Fibroblast of lung (primary cell): ENCODE measurements around the gene ERCC1. TPM values are rescaled to one million over a fixed set of nuclear protein-coding genes. Genes with fewer than 3 reads are reported as not detected.

Experiments
- DNase-seq, 2 donors: peaks; one replicate each; pipeline versions ENCODE4 v3.0.0 to v3.0.0-alpha.2; 2010; ENCODE audit warnings: low read depth in 2 of 2
- H2AFZ ChIP-seq: 2 replicates; pipeline ENCODE4 v1.5.1; 2012; ENCODE audit warnings: low read length, control low read depth, inconsistent platforms
- H3K27ac ChIP-seq: 2 replicates; pipeline ENCODE4 v1.5.1; 2011; ENCODE audit warnings: low read length, control low read depth; ENCODE audit not compliant: insufficient read depth
- H3K27me3 ChIP-seq: 2 replicates; pipeline ENCODE4 v1.5.1; 2011; ENCODE audit warnings: mild to moderate bottlenecking, low read length; ENCODE audit not compliant: control insufficient read depth, insufficient read depth
- H3K36me3 ChIP-seq: 2 replicates; pipeline ENCODE4 v1.5.1; 2011; ENCODE audit warnings: low read length; ENCODE audit not compliant: control insufficient read depth, insufficient read depth
- H3K4me1 ChIP-seq: 2 replicates; pipeline ENCODE4 v1.5.1; 2011; ENCODE audit warnings: low read length; ENCODE audit not compliant: control insufficient read depth, insufficient read depth; ENCODE audit errors: extremely low read depth
- H3K4me2 ChIP-seq: 2 replicates; pipeline ENCODE4 v1.5.1; 2011; ENCODE audit warnings: low read length, control low read depth; ENCODE audit not compliant: insufficient read depth; ENCODE audit errors: extremely low read depth
- H3K4me3 ChIP-seq, 4 experiments: fragments of 200-600 bp in 1 of 4; sonication (generic) in 1 of 4; replicated peaks in 1 of 4; 2 replicates each; pipeline ENCODE4 v1.5.1; 2011 to 2016; ENCODE audit warnings: low read length in 4 of 4, low read depth in 3 of 4, mild to moderate bottlenecking in 3 of 4, control low read depth in 2 of 4, inconsistent platforms in 1 of 4, mixed read lengths in 1 of 4; ENCODE audit not compliant: insufficient read depth in 1 of 4; ENCODE audit errors: control extremely low read depth in 1 of 4
- H3K79me2 ChIP-seq: 2 replicates; pipeline ENCODE4 v1.5.1; 2012; ENCODE audit warnings: mild to moderate bottlenecking, low read length, inconsistent platforms; ENCODE audit not compliant: control insufficient read depth, insufficient read depth
- H3K9ac ChIP-seq: 2 replicates; pipeline ENCODE4 v1.5.1; 2011; ENCODE audit warnings: mild to moderate bottlenecking, low read length, control low read depth; ENCODE audit not compliant: insufficient read depth
- H3K9me3 ChIP-seq: 2 replicates; pipeline ENCODE4 v1.5.1; 2012; ENCODE audit warnings: low read depth, low read length; ENCODE audit not compliant: control insufficient read depth, insufficient read depth
- H4K20me1 ChIP-seq: 2 replicates; pipeline ENCODE4 v1.5.1; 2011; ENCODE audit warnings: low read length; ENCODE audit not compliant: control insufficient read depth, insufficient read depth; ENCODE audit errors: extremely low read depth
- EZH2 ChIP-seq: IDR thresholded peaks from 2 replicates; pipeline ENCODE4 v1.5.1; 2012; ENCODE audit warnings: low read length, control low read depth, mild to moderate bottlenecking; ENCODE audit errors: missing control alignments
- polyA plus RNA-seq, 2 donors: library from polyadenylated mRNA; depleted of rRNA in 1 of 2; stranded (reverse) in 1 of 2; unstranded in 1 of 2; fragments of >200 nt; gene quantifications; 2 replicates each; pipeline ENCODE4 v1.2.1, GENCODE V29; 2011 to 2012; ENCODE audit warnings: missing spikeins in 1 of 2
- total RNA-seq: library from RNA; depleted of rRNA; stranded (reverse); fragments of >200 nt; gene quantifications from 2 replicates; pipeline ENCODE4 v1.2.1, GENCODE V29; 2014
- TF ChIP-seq, protein P1 (sequence below), 2 donors: IDR thresholded peaks in 1 of 2; conservative IDR thresholded peaks in 1 of 2; 1 replicate in 1 of 2; 2 replicates in 1 of 2; pipeline ENCODE4 v1.5.1; 2011 to 2012; ENCODE audit warnings: low read length in 2 of 2, control low read depth in 1 of 2, inconsistent platforms in 1 of 2, low read depth in 1 of 2, mild to moderate bottlenecking in 1 of 2

ERCC1 gene
- total and polyA plus RNA-seq, 2 donors (not counting 1 experiment from before 2014, with no cell fraction given), result 49.3 to 81.1 TPM

DNA sequence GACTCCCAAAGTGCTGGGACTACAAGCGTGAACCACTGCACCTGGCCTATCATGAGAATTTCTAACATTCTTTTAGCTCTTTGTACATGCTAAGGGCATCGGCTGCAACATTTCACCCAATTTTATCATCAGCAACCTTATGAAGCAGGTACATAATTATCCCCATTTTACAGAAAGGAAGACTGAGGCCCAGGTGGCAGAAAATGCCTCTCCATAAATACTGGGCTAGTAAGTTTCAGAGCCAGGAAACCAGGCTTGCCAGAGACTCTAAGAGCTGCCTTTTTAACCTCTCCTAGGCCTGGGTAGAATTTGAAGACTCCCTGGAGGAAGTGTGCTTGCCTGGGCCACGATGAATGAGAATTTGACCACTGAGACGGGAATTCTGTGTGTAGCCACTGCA lies 55.6 kb downstream of the ERCC1 start:
- TF ChIP-seq, protein P1, sequence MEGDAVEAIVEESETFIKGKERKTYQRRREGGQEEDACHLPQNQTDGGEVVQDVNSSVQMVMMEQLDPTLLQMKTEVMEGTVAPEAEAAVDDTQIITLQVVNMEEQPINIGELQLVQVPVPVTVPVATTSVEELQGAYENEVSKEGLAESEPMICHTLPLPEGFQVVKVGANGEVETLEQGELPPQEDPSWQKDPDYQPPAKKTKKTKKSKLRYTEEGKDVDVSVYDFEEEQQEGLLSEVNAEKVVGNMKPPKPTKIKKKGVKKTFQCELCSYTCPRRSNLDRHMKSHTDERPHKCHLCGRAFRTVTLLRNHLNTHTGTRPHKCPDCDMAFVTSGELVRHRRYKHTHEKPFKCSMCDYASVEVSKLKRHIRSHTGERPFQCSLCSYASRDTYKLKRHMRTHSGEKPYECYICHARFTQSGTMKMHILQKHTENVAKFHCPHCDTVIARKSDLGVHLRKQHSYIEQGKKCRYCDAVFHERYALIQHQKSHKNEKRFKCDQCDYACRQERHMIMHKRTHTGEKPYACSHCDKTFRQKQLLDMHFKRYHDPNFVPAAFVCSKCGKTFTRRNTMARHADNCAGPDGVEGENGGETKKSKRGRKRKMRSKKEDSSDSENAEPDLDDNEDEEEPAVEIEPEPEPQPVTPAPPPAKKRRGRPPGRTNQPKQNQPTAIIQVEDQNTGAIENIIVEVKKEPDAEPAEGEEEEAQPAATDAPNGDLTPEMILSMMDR (conservative IDR thresholded peaks at IDR 0.05 in 1 of 2, IDR thresholded peaks at IDR 0.05 in 1 of 2; ENCODE audit: low read depth in 1 of 2, low read length in 2 of 2), result no peak
- no peak for TF ChIP-seq EZH2
- Histone ChIP-seq H3K27ac (no peak overlapping the region), H3K9ac (no peak overlapping the region), H3K4me2 (no peak overlapping the region), H3K4me1 (no peaks in the 10 kb centered on the region), H2AFZ (no peak overlapping the region), H4K20me1 (no peaks in the 10 kb centered on the region), H3K79me2 (peaks cover 15% of the 10 kb centered on the region), H3K27me3 (no peaks in the 10 kb centered on the region), H3K36me3 (peaks cover 8% of the 10 kb centered on the region), H3K4me3 (no peak overlapping the region), H3K9me3 (no peaks in the 10 kb centered on the region)
- no peak for DNase-seq

DNA sequence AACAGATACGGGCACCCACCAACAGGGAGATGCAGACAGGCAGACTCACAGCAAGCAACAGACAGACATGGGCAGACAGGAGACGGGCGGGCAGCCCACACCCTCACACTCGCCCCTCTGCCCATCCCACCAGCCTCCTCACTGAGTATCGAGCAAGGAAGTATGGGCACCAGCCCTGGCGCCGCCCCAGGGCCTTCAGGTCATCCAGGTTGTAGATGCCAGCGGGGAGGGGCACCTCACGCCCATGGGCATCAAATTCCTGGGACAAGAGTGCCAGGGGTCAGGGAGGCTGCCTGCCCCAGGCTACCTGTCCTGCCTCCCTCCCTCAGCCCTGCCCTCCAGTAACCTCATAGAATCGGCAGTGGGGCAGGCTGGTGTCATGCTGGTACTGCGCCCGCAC lies 59.0 kb downstream of the ERCC1 start:
- no peak for DNase-seq
- H3K36me3 ChIP-seq, result peaks cover 18% of the 10 kb centered on the region
- no peak overlapping the region for H3K4me3 ChIP-seq
- no peaks in the 10 kb centered on the region for H4K20me1 ChIP-seq
- H3K4me1 ChIP-seq, result no peaks in the 10 kb centered on the region
- no peak overlapping the region for H2AFZ ChIP-seq
- H3K27ac ChIP-seq, result no peak overlapping the region
- no peaks in the 10 kb centered on the region for H3K9me3 ChIP-seq
- peaks cover 11% of the 10 kb centered on the region for H3K79me2 ChIP-seq
- TF ChIP-seq EZH2, result no peak
- TF ChIP-seq, protein P1 (conservative IDR thresholded peaks at IDR 0.05 in 1 of 2, IDR thresholded peaks at IDR 0.05 in 1 of 2; ENCODE audit: low read depth in 1 of 2, low read length in 2 of 2), result no peak
- no peak overlapping the region for H3K9ac ChIP-seq
- no peaks in the 10 kb centered on the region for H3K27me3 ChIP-seq
- no peak overlapping the region for H3K4me2 ChIP-seq

DNA sequence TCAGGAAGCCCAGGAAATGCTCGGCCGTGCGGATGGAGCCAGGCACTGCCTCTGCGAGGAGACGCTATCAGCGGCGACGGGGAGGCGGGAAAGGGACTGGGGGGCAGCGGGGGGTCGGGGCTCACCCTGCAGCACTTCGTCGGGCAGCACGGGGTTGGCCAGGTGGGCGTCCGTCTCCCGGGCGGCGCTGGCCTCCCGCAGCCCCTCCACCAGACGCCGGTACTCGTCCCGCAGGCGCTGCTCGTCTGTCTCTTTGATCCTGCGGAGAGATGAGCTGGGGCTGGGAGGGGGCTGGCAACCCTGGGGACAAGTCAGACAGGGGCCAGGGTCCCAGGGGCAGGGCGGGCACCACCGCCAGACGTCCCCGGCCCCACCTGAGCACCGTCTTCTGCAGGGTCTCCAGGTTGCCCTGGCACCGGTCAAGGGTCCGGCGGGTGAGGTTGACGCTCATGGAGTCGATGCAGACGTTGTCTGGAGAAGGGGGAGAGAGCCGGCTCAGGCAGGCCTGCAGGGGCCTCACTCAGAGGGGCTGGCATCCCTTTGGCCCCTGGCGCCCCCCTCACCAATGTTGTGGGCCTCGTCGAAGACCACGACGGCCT lies 59.8 kb downstream of the ERCC1 start:
- H2AFZ ChIP-seq, result no peak overlapping the region
- H4K20me1 ChIP-seq, result no peaks in the 10 kb centered on the region
- H3K4me3 ChIP-seq, result no peak overlapping the region

More for the DNA sequence above, 59.8 kb downstream of the ERCC1 start:
- Histone ChIP-seq H3K9ac (no peak overlapping the region), H3K4me2 (no peak overlapping the region), H3K79me2 (peaks cover 5% of the 10 kb centered on the region), H3K9me3 (no peaks in the 10 kb centered on the region), H3K36me3 (peaks cover 20% of the 10 kb centered on the region), H3K27me3 (no peaks in the 10 kb centered on the region), H3K27ac (no peak overlapping the region), H3K4me1 (no peaks in the 10 kb centered on the region)
- DNase-seq, result no peak
- TF ChIP-seq, protein P1 (conservative IDR thresholded peaks at IDR 0.05 in 1 of 2, IDR thresholded peaks at IDR 0.05 in 1 of 2; ENCODE audit: low read depth in 1 of 2, low read length in 2 of 2), result no peak
- no peak for TF ChIP-seq EZH2
